Measurements from ENCODE around the gene ROBO3. TPM values are rescaled to one million over a fixed set of nuclear protein-coding genes. Genes with fewer than 3 reads are reported as not detected.

The ROBO3 gene
- total RNA-seq, 1 donor from 2014 or later: 11.3 TPM

GRCh38 chr11:124839972-124840621 is 25.1 kb upstream of the ROBO3 start:
- Histone ChIP-seq H3K36me3 (no peaks in the 10 kb centered on the region), H3K4me3 (peak overlapping the region; percentile 46), H3K27me3 (ENCODE audit: low read depth) (peaks cover 74% of the 10 kb centered on the region), H3K4me1 (peaks cover 33% of the 10 kb centered on the region), H3K9me3 (no peaks in the 10 kb centered on the region), H3K27ac (no peak overlapping the region)
- DNase-seq (no peak), ATAC-seq (no peak)
- TF ChIP-seq CTCF (IDR thresholded peaks at IDR 0.05): no peak
- intact Hi-C loops (cut with DNase I): no loop called here

- Histone ChIP-seq H3K36me3 (no peaks in the 10 kb centered on the region), H3K4me1 (peaks cover 33% of the 10 kb centered on the region), H3K9me3 (no peaks in the 10 kb centered on the region), H3K27ac (no peak overlapping the region), H3K27me3 (ENCODE audit: low read depth) (peaks cover 80% of the 10 kb centered on the region), H3K4me3 (no peak overlapping the region)
- intact Hi-C loops (cut with DNase I): no loop called here
- no peak for DNase-seq
- no peak for ATAC-seq
- TF ChIP-seq CTCF (IDR thresholded peaks at IDR 0.05): no peak
Measured at GRCh38 chr11:124840666-124841065, 24.6 kb upstream of the ROBO3 start.

GRCh38 chr11:124841201-124841600 is 24.0 kb upstream of the ROBO3 start:
- H3K9me3 ChIP-seq: no peaks in the 10 kb centered on the region
- H3K36me3 ChIP-seq: no peaks in the 10 kb centered on the region
- H3K4me1 ChIP-seq: peaks cover 32% of the 10 kb centered on the region
- ATAC-seq (no peak), DNase-seq (no peak)
- no peak overlapping the region for H3K27ac ChIP-seq
- peaks cover 85% of the 10 kb centered on the region for H3K27me3 ChIP-seq (ENCODE audit: low read depth)
- no peak overlapping the region for H3K4me3 ChIP-seq
- no peak for TF ChIP-seq CTCF (IDR thresholded peaks at IDR 0.05)
- intact Hi-C loops (cut with DNase I): no loop called here

GRCh38 chr11:124841840-124842239 is 23.4 kb upstream of the ROBO3 start:
- H3K27ac ChIP-seq: no peak overlapping the region
- intact Hi-C loops (cut with DNase I): no loop called here
- no peaks in the 10 kb centered on the region for H3K36me3 ChIP-seq
- no peak overlapping the region for H3K4me3 ChIP-seq
- H3K9me3 ChIP-seq: no peaks in the 10 kb centered on the region
- peaks cover 92% of the 10 kb centered on the region for H3K27me3 ChIP-seq (ENCODE audit: low read depth)
- peaks cover 29% of the 10 kb centered on the region for H3K4me1 ChIP-seq
- ATAC-seq (peak; percentile 6 to 8), DNase-seq (no peak)
- no peak for TF ChIP-seq CTCF (IDR thresholded peaks at IDR 0.05)

GRCh38 chr11:124842305-124842704 is 22.9 kb upstream of the ROBO3 start:
- intact Hi-C loops (cut with DNase I): no loop called here
- DNase-seq (no peak), ATAC-seq (peak; percentile 37 to 57)
- no peaks in the 10 kb centered on the region for H3K9me3 ChIP-seq
- H3K4me1 ChIP-seq: peaks cover 26% of the 10 kb centered on the region
- no peak overlapping the region for H3K4me3 ChIP-seq
- no peak for TF ChIP-seq CTCF (IDR thresholded peaks at IDR 0.05)
- no peak overlapping the region for H3K27ac ChIP-seq
- no peaks in the 10 kb centered on the region for H3K36me3 ChIP-seq
- H3K27me3 ChIP-seq (ENCODE audit: low read depth): peaks cover 96% of the 10 kb centered on the region

Measured in lower lobe of right lung (tissue), 2 donors.